Peyer's patch (tissue), 4 donors: ENCODE measurements around the gene ZBTB7C.

Experiments
- CTCF ChIP-seq, 6 experiments: fragments of 450-650 bp in 4 of 6; fragments of 200-600 bp in 2 of 6; sonication (generic) in 1 of 6; IDR thresholded peaks; one replicate each; pipeline ENCODE4 v1.5.1; 2017 to 2019; ENCODE audit warnings: antibody characterized with exemption in 6 of 6, mild to moderate bottlenecking in 3 of 6, moderate library complexity in 1 of 6
- POLR2A ChIP-seq, 2 donors: fragments of 450-650 bp; IDR thresholded peaks; one replicate each; pipeline ENCODE4 v1.5.1; 2017; ENCODE audit warnings: antibody characterized with exemption in 2 of 2, mild to moderate bottlenecking in 2 of 2, moderate library complexity in 2 of 2

- no peak for TF ChIP-seq CTCF (IDR thresholded peaks at IDR 0.05)
- TF ChIP-seq POLR2A (IDR thresholded peaks at IDR 0.05), result no peak
Observed at GRCh38 chr18:47984991-47985390, 424.2 kb downstream of the ZBTB7C start.
